CD4-positive, alpha-beta T cell treated with Interleukin-15 for 4 hours (primary cell): ENCODE measurements around the gene AURKB.
"Not testable (repeated sequence)": the region's sequence is repeated elsewhere in the genome, so short reads cannot be mapped to it uniquely, and the experiment has no call there.

Source experiments
- DNase-seq: peaks from one replicate; pipeline ENCODE4 v3.0.0-alpha.2; 2020; ENCODE audit warnings: low spot score

AURKB gene

DNA sequence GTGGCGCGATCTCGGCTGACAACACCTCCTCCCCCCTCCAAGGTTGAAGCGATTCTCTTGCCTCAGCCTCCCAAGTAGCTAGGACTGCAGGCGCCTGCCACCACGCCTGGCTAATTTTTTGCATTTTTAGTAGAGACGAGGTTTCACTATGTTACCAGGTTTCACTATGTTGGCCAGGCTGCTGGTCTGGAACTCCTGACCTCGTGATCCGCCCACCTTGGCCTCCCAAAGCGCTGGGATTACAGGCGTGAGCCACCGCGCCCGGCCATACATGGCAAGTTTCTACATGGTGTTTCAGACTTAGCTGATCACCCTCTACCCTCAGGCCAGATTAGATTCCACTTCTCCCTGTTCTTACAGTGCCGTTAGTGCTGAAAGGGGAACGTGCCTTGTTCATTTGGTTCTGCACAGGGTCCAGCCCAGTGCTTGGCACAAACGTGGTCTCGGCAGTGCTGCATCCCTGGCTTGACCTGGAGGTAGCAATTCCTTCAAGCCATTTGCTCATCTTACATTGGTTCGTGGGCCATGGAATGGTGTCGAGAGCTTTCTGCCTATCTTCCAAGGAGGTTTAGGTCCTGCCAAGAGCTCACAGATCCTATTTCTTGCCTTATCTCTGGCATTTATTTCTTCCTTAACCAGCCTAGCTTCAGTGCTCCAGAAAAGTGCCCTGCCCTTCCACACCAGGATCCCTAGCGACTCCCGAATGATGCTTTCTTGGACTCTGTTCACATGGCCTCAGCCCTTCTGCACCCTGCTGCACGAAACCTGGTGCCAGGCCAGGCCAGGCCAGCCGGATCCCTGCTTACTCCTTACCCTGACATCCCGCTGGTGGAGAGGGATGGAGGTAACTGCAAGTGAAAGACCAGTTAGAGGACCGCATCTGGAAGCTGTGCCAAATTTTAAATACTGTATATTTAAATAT, 14.8 kb upstream of the AURKB start:
- no peak for DNase-seq

DNA sequence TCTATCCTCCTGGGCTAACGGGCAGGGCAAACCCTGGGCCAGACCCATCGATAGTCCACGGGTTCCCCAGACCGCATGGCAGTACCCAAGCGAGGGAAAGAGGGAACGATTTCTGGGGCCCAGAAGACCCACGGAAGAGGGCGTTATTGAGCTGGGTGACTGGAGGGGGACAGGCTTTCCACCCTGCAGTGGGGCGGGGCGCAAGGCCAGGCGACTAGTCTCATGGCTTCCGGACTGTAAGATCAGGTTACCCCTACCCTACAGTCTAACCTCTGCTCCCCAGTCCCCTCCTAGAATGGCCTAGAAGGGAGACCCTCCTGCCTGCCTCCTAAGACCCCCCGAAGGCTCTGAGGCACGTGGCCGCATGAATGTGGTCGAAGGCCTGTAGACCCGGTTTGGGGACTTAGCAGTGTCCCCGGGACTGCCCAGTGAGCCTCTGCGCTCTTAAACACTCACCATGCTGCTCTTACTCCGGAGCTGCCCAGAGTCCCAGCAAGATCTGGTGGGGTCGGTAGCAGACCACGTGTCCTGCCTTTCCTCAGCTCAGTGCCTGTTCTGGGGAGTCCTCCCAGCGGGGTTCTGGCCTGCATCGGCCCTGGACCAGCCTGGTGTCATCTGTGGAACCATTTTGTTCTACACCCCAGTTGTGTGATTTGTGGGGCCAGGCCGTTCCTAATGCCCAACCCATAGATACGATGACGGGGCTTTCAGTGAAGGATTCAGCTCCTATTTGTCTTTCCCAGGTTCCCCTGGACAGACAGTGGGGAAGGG, 13.2 kb upstream of the AURKB start:
- DNase-seq = peak; percentile 52

DNA sequence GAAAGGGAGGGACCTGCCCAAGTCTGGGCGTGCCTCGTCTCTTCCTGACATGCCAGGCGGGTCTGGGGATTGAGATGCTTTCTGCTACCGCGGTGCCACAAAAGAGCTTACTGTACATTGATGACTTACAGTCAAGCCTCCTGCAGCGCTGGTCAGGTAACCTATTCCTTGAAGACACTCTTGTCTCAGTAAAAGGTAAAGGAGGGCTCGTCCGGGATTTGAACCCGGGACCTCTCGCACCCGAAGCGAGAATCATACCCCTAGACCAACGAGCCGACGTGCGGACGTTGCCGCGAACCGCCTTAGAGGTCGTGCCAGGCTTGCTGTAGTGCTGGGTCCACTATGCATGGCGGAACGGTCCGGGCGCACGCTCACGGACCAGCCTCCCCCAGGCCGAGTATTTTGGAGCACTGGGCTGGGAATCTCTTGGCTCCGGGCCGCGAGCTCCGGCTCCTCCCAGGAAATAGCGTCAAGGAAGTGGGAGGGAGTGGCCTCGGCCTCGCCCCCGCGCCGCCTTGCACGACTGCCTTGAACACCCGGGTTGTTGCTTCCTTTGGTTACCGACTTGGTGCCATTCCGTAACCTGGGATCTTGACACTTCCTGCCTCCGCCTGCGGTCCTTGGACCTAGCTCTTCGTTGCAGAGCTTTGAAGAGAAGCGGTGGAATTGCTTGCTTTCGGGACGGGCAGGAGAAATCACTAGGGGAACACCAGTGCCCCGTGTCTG, 12.4 kb upstream of the AURKB start:
- peak; percentile 81 for DNase-seq

DNA sequence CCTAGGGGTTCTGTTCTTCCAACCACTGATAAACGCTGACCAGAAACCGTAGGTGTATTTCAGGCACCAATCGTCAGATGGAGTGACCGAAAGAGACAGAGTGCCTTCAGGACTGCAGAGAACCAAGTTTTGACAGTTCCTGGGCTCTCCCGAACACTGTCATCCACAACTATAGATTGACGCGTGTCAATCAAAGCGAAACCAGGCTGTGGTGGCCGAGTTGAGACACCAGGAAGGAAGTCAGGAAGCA, 11.9 kb upstream of the AURKB start:
- DNase-seq = no peak

DNA sequence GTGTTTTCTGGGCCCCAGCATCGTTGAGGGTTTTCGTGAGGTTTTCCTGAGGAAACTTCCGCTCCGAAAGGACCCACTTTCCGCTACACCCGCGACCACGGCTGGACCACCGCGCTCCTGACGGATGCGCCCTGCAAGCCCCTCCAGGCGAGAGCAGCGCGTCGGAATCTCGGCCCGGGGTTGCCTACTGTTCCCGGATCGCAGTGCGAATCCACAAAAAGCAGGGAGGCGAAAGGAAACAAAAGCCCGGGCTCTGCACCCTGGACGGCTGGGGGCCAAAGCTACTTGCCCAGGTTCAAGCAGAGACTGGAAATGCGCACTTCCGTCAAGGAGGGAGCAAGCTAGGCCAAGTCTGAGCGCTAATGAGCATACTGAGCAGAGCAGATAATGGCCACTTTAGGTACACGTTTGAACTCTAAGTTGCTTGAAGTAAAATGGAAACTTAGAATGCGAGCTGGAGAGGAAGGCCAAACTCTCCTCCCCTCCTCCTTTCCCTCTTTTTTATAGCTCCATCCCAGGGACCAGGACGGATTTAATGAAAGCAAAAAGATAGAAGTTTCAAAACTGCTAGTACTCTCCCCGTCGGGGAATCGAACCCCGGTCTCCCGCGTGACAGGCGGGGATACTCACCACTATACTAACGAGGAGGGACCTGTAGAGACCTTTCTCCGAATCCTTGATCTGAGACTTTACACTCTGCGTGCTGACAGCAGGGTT, 11.4 kb upstream of the AURKB start:
- peak; percentile 92 for DNase-seq

DNA sequence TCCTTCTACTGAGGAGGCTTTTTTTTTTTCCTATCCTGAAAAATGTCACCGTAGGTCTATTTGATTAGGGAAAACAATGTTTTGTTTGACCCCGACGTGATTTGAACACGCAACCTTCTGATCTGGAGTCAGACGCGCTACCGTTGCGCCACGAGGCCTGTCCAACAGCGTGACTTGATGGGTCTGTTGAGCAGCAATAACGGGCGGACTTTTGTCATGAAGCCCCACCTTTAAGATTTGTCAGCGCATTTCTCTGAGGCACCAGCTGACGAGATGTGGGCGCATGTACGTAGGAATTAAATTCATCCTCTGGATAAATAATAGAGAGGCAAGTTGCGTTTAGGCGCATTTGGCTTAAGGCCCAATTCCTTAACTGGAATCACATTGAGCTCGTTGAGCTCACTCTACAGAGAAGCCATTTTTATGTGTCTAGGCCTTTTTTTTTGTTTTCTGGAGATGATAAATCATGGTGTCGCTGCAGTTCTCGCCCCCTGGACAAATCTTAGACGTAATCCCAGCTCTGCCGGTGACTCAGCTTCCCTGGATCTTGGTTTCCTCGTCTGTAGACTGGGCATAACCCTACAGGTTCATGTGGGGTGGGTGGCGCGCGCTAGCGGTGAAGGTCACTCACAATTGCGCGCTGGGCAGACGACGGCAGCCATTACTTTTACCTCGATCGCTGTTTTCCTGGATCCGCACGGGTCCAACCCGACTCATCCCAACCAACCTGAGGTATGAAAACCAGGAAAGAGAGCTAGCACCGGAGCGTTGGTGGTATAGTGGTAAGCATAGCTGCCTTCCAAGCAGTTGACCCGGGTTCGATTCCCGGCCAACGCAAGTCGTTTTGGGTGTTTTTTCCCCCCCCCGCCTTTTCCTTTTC, 10.6 kb upstream of the AURKB start:
- DNase-seq = peak; percentile 84

DNA sequence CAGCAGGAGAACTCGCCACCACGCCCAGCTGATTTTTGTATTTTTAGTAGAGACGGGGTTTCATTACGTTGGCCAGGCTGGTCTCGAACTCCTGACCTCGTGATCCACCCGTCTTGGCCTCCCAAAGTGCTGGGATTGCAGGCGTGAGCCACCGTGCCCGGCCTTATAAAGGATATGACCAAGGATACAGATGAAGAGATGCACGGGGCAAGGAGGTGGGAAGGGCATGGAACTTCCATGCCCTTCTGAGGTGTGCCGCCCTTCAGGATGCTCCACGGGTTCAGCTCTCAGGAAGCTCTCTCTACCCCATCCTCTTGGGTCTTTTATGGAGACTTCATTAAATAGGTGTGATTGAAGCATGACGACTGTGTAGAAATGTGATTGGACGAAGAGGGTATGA, 3.6 kb upstream of the AURKB start:
- not testable (repeated sequence) for DNase-seq

DNA sequence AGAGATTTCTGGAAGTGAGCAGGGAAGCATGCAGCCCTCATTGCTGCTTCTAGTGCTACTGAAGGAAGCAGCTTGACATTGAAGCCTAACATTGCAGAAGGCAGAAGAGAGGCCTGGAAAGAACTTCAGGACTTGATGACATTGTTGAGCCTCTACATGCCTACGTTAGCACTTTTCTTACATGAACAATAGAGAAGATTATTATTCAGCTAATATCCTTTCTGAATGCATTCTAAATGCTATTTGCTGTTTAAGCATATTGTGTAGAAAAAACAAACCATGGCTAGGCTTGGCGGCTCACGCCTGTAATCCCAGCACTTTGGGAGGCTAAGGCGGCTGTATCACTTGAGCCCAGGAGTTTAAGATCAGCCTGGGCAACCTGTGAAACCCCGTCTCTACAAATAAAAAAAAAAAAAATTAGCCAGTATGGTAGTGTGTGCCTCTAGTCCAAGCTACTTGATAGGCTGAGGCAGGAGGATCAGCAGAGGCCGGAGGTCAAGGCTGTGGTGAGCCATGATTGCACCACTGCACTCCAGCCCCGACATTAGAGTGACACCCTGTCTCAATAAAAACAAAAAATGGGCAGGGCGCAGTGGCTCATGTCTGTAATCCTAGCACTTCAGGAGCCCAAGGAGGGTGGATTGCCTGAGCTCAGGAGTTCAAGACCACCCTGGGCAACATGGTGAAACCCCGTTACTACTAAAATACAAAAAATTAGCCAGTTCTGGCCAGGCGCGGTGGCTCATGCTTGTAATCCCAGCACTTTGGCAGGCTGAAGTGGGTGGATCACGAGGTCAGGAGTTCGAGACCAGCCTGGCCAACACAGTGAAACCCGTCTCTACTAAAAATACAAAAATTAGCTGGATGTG, 2.2 kb upstream of the AURKB start:
- DNase-seq = no peak

DNA sequence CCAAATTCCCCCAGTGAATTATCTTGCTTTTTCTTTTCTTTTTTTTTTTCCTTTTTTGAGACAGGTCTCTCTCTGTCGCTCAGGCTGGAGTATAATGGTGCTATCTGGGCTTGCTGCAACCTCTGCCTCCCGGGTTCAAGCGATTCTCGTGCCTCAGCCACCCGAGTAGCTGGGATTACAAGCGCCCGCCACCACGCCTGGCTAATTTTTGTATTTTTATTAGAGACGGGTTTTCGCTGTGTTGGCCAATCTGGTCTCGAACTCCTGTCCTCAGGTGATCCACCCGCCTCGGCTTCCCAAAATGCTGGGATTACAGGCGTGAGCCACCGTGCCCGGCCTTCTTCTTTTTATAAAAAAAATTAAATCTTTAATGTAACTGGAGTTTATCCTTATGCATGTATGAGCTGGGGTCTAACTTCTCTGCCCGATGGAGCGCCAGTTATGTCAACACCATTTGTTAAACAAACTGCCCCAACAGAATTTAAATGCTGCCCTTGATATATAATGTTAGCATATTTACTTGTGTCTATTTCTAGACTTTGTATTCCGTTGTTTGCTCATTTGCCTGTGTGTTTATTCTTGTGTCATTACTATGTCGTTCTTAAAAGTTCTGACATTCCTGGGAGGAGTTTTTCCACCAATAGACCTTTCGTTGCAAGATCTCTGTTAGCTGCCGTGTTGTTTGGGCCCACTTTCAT, 535 bp upstream of the AURKB start:
- DNase-seq = no peak

DNA sequence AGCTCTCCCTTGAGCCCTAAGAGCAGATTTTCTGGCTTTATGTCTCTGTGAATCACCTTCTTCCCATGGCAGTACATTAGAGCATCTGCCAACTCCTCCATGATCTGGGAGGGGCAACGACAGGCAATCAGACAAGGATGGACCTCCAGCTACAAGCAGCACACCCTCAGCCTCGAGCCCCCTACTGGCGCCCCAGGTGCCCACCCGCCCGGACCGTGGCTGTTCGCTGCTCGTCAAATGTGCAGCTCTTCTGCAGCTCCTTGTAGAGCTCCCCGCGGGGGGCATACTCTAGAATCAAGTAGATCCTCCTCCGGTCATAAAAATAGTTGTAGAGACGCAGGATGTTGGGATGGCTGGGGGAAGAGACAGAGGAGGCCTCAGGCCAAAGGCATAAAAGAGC, 3.8 kb downstream of the AURKB start:
- DNase-seq = no peak

DNA sequence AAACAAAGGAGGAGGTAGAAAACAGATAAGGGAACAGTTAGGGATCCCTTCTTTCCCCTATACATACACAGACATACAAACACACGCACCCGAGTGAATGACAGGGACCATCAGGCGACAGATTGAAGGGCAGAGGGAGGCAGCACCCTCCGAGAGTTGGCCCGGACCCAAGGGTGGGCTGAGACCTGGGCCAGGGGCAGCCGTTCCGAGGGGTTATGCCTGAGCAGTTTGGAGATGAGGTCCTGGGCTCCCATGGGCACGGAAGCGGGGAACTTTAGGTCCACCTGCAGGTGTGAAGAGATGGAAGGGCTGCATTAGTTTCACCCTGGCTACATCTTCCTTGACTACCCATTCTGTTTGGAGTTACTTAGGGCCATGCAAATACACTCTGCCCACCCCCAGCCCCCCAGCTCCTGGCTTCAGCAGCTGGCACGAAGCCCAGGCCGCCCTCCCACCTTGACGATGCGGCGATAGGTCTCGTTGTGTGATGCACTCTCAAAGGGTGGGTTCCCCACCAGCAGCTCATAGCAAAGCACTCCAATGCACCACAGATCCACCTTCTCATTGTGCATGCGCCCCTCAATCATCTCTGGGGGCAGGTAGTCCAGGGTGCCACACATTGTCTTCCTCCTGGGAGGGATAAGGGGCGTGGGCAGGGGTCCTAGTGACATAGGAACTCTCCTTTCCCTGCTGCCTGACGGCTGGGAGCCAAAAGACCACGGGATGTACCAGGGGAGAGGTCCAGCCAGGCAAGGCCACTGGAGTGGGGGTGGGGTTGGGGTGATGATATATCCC, 5.4 kb downstream of the AURKB start:
- no peak for DNase-seq

DNA sequence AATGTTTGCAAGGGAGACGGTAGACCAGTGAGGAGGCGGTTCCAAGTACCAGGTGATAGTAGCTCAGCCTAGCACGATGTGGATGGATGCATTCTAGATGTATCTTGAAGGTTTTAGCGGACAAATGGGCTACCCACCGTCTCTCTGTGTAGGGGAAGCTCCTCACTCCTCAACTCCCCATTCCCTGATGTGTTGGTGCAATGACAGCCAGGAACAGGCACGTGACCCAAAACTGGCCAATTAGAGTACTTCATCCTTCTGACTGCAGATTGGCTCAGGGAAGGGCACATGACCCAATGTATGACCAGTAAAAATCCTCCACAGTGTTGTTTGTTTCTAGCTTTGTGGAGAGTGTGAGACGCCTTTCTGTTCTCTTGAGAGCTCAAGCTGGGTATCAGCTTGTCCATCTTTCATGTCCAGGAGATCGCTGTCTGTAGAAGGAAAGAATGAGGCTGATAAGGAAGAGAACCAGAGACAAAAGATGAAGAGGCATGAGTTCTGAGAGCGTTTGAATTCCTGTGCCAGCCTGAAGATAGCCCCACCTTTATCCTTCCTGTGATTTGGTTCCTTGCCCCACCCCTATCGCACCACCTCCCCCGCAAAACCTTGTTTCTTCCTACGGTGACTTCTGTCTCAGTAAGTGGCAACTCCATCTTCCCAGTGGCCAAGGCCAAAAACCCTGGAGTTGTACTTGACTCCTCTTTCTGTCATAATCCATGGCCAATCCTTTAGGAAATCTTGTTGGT, 18.1 kb downstream of the AURKB start:
- peak; percentile 78 for DNase-seq

DNA sequence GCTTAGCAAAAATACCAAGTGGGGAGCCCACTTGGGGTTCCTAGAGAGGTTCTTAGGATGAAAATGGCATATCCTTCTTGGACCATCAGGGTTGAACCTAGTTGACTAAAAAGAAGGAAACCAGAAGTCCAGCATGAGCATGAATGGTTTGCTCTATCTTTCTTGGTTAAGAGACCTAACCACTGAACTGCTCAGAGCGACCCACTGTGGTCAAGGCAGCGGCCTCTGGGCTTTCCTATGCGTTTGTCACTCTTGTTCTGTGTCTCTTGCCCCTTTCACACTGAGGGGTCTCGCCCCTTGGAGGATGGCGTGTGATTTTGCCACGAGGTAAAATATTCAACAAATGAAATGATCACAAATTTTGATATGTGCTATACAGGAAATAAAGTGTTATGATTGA, 19.9 kb downstream of the AURKB start:
- DNase-seq = no peak

DNA sequence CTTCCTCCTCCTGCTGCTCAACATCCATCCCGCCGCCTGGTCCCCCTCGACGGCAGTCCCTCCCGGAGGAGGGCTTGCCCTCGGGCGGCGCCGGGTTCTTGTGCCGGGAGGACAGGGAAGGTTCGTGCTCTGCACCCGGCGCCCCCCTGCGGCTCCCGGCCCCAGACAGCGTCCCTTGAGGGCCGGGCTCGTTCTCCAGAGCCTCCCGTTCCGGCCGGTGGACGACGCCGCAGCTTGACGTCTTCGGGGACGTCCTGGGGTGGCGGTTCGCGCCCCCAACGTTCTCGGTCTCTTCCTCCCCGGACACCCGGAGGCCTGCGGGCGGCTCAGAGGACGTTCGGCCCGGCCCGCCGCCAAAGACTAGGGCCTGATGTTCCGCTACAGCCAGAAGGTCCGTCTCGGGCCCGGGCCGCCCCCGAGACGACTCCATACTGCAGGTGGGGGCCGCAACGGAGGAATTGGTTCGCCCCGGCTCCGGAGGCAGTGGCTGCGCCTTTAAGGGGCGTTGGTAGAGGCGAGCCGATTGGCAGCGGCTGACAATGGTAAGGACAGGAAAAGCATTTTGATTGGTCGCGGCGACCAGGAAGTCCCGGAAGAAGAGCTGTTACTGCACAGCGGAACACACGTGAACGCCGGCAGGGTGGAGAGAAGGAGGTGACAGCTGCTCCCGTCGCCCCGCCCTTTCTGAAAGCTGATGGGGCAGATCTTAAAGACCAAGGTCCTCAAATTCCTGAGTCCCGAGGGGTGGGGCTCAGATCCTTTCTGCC, 20.5 kb downstream of the AURKB start, which contains the start of gene BORCS6:
TSS of gene BORCS6 (minus strand) at position 470 of the 767 bp plus-strand sequence. CDS start at position 430, 40 bp downstream.
- peak; percentile 96 for DNase-seq

DNA sequence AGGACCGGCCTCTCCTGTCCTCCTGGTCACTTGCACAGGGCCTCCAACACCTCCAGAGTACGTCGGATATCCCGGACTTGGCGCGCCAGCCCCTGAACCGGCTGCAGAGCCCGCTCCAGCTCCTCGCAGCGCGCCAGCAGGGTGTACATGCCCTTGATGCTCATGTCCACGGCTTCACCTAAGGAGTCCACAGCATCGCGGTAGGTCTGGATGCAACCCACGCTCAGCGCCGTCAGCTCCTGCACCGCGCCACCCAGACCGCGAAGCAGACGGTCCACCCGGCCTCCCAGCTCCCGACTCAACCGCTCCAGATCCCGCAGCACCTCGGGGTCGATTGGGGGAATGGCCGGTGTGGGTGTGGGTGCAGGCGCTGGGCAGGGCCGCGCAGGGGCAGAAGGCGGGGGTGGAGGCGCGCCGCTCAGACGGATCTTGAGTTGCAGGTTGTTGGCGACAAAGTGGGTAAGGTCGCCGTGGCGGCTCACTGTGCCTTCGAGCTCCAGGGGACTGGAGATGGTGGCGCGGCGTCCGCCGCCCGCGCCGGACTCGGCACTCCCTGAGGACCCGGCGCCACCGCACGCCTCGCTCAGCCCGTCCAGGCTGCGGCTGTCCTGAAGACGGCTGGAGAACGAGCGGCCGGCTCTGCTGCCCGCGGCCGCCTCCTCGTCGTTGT, 21.2 kb downstream of the AURKB start:
- DNase-seq = no peak

DNA sequence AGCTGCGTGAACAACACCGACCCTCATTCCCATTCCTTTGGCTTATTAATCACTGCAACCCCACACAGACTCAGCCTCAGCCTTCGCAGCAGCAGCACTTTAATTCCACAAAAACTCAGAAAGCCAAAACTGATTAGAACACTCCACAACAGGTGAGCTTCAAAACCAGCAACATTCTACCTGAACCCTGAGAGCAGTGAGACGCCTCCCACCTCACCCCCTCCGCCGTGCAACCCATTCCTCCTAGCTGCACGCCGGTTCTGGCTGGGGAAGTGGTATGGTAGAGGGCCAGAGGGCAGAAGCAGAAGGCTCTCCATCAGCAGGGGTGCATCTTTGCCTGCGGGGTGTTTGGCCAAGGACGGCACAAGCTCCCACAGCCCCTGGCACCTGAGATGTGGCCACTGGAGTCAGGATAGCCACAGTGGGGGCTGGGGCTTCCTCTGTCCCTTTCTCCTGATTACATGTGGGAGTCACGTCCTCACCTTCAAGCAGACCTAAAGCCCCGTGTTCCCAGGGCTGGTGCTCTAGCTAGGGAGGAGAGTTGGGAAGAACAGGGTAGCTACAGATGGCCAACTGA, 22.0 kb downstream of the AURKB start:
- DNase-seq = no peak
